ENCODE results near the gene OR2G3. TPM values are rescaled to one million over a fixed set of nuclear protein-coding genes. Genes with fewer than 3 reads are reported as not detected.

The OR2G3 gene
- not detected in 2 replicates for total RNA-seq (2016; rRNA removed; fragmentation: Illumina TruSeq; extraction: Trizol)
- total RNA-seq (2016; cell fraction: cytosol; rRNA removed; fragmentation: Illumina TruSeq; extraction: Trizol; ENCODE audit: low read depth), result not detected in 2 replicates
- total RNA-seq (2016; cell fraction: insoluble cytoplasmic fraction; rRNA removed; fragmentation: Illumina TruSeq; extraction: Trizol), result not detected in 2 replicates
- total RNA-seq (2016; cell fraction: membrane; rRNA removed; fragmentation: Illumina TruSeq; extraction: Trizol), result not detected in 2 replicates
- not detected in 2 replicates for total RNA-seq (2016; cell fraction: nucleus; rRNA removed; fragmentation: Illumina TruSeq; extraction: Trizol)
- not detected in 2 replicates for polyA plus RNA-seq (2011; rRNA removed)
- not detected in 2 replicates for polyA plus RNA-seq (2011; cell fraction: cytosol; rRNA removed)
- polyA plus RNA-seq (2011; cell fraction: nucleus; rRNA removed), result not detected in 2 replicates
- polyA plus RNA-seq (2012), result not detected in 2 replicates
- polyA plus RNA-seq (2016; cell fraction: cytosol; fragmentation: Illumina TruSeq; extraction: Trizol; ENCODE audit: low read depth), result not detected in 2 replicates
- not detected in 2 replicates for polyA plus RNA-seq (2016; cell fraction: insoluble cytoplasmic fraction; fragmentation: Illumina TruSeq; extraction: Trizol; ENCODE audit: low read depth)
- polyA plus RNA-seq (2016; cell fraction: membrane; fragmentation: Illumina TruSeq; extraction: Trizol; ENCODE audit: low read depth), result not detected in 2 replicates
- polyA plus RNA-seq (2016; cell fraction: nucleus; fragmentation: Illumina TruSeq; extraction: Trizol; ENCODE audit: insufficient read depth, low read depth), result not detected in 2 replicates
- polyA minus RNA-seq (2011; rRNA and poly(A)+ RNA removed; ENCODE audit: low replicate concordance), result not detected in 2 replicates
- not detected in 2 replicates for polyA minus RNA-seq (2011; cell fraction: cytosol; rRNA and poly(A)+ RNA removed)
- not detected in 2 replicates for polyA minus RNA-seq (2011; cell fraction: nucleus; rRNA and poly(A)+ RNA removed)
- not detected for Bru-seq, nascent RNA
- not detected for BruChase-seq, experiment 1, labeled RNA remaining after a 6-hour chase
- not detected for BruChase-seq, experiment 2, labeled RNA remaining after a 2-hour chase
- long read RNA-seq, experiment 1, result 0 reads
- long read RNA-seq, experiment 2, result 0 reads

DNA sequence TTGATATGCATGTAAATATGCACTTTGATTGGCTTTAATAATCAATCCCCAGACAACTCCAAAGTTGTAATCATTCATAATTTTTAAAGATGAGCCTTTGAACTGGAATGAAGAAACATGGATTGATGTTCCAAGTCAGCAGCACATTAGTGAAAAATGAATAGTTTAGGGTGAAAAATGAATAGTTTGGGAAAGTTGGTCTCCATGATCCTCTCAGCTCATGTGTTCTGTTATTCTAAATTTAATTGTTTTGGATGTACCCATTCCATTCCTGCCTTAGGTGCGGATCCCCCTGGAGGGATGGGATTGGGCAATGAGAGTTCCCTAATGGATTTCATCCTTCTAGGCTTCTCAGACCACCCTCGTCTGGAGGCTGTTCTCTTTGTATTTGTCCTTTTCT lies at the start of gene OR2G3:
Gene OR2G3, plus strand, starts transcription at position 301 of the 400 bp plus-strand sequence. Its CDS starts 0 bp downstream, at position 301.
- WGBS (ENCODE audit: low lambda C conversion rate), result 3% methylated on average over 2 of the region's 2 CpGs
- ATAC-seq, result no peak
- POLR2A ChIA-PET, result no interaction called here

GRCh38 chr1:247557926-247558674 lies 47.3 kb upstream of the OR2G3 start:
- DNase-seq (ENCODE audit: low spot score) (no peak), ATAC-seq (no peak), FAIRE-seq (no peak)
- H4K20me1 ChIP-seq (ENCODE audit: insufficient read depth, low read length), result no peaks in the 10 kb centered on the region
- ChIA-PET CTCF (ENCODE audit: low intra/inter-chr PET ratio, low total read pairs) (no interaction called here), POLR2A (no interaction called here)
- H3K4me3 ChIP-seq (replicated peaks in 1 of 3; ENCODE audit: insufficient read depth in 1 of 3, low read depth in 2 of 3, low read length in 3 of 3), result no peak overlapping the region
- intact Hi-C loops (cut with micrococcal nuclease; ENCODE audit: unreplicated experiment), result no loop called here
- in situ Hi-C loops (cut with HindIII; ENCODE audit: extremely low pct_ligation_motif_present, low pct_unique_long_range_greater_than_20kb), result no loop called here
- H2AFZ ChIP-seq (ENCODE audit: low read length), result no peak overlapping the region
- BruUV-seq (replicated peaks), result no TSS peak
- H3K4me1 ChIP-seq (ENCODE audit: insufficient read depth, low read length), result no peaks in the 10 kb centered on the region
- 0% methylated on average over 2 of the region's 2 CpGs for WGBS (ENCODE audit: low lambda C conversion rate)
- H3K79me2 ChIP-seq (ENCODE audit: insufficient read depth, low read length), result no peaks in the 10 kb centered on the region
- no peak overlapping the region for H3K9ac ChIP-seq (ENCODE audit: insufficient read depth, low read depth, low read length)
- no peak overlapping the region for H3K27ac ChIP-seq (ENCODE audit: extremely low read length, insufficient read depth, low read length)
- peaks cover 0 to 4% of the 10 kb centered on the region in 2 experiments; a peak in 3 of 5 replicates for H3K27me3 ChIP-seq (ENCODE audit: control insufficient read depth in 1 of 2, insufficient read depth in 2 of 2, low read length in 2 of 2)
- TF ChIP-seq EZH2 (conservative IDR thresholded peaks at IDR 0.05; ENCODE audit: low read depth, low read length) (no peak), MXD3 (CRISPR knock-in tag; IDR thresholded peaks at IDR 0.05) (no peak), REPIN1 (CRISPR knock-in tag; IDR thresholded peaks at IDR 0.05; ENCODE audit: borderline replicate concordance, low read depth) (no peak), TBL1XR1 (IDR thresholded peaks at IDR 0.05; ENCODE audit: borderline replicate concordance, low read length, partially characterized antibody) (no peak), ZNF326 (CRISPR knock-in tag; IDR thresholded peaks at IDR 0.05; ENCODE audit: borderline replicate concordance) (no peak)
- no peak overlapping the region for H3K4me2 ChIP-seq (ENCODE audit: low read depth, low read length)
- no peaks in the 10 kb centered on the region for H3K36me3 ChIP-seq (replicated peaks in 1 of 2; ENCODE audit: control insufficient read depth in 1 of 2, insufficient read depth in 2 of 2, low read length in 2 of 2)
- no peaks in the 10 kb centered on the region for H3K9me3 ChIP-seq (ENCODE audit: low read length)

More for the DNA sequence above, at the start of gene OR2G3:
- H3K27me3 ChIP-seq (ENCODE audit: control insufficient read depth in 1 of 2, insufficient read depth in 2 of 2, low read length in 2 of 2), result no peaks in the 10 kb centered on the region
- no peaks in the 10 kb centered on the region for H3K4me1 ChIP-seq (ENCODE audit: insufficient read depth, low read length)
- CTCF ChIA-PET (ENCODE audit: low intra/inter-chr PET ratio, low total read pairs), result no interaction called here
- FAIRE-seq (no peak), DNase-seq (ENCODE audit: low spot score) (no peak)
- H3K4me2 ChIP-seq (ENCODE audit: low read depth, low read length), result no peak within 1 kb of the TSS
- H3K9ac ChIP-seq (ENCODE audit: insufficient read depth, low read depth, low read length), result no peak within 1 kb of the TSS
- H3K4me3 ChIP-seq (replicated peaks in 1 of 3; ENCODE audit: insufficient read depth in 1 of 3, low read depth in 2 of 3, low read length in 3 of 3), result no peak within 1 kb of the TSS
- intact Hi-C loops (cut with micrococcal nuclease; ENCODE audit: unreplicated experiment), result no loop called here
- no peaks in the 10 kb centered on the region for H3K79me2 ChIP-seq (ENCODE audit: insufficient read depth, low read length)
- no peaks in the 10 kb centered on the region for H3K36me3 ChIP-seq (replicated peaks in 1 of 2; ENCODE audit: control insufficient read depth in 1 of 2, insufficient read depth in 2 of 2, low read length in 2 of 2)
- no TSS peak for BruUV-seq (replicated peaks)
- H4K20me1 ChIP-seq (ENCODE audit: insufficient read depth, low read length), result no peaks in the 10 kb centered on the region
- TF ChIP-seq ZNF10 (CRISPR knock-in tag; IDR thresholded peaks at IDR 0.05; ENCODE audit: borderline replicate concordance, low read depth) (no peak), RAD51 (IDR thresholded peaks at IDR 0.05; ENCODE audit: borderline replicate concordance) (no peak), FOXM1 (CRISPR knock-in tag; IDR thresholded peaks at IDR 0.05) (no peak), ZSCAN31 (CRISPR knock-in tag; IDR thresholded peaks at IDR 0.05; ENCODE audit: low read depth) (no peak), LCORL (IDR thresholded peaks at IDR 0.05) (no peak), LCORL (CRISPR knock-in tag; IDR thresholded peaks at IDR 0.05) (no peak)
- no peak within 1 kb of the TSS for H2AFZ ChIP-seq (ENCODE audit: low read length)
- no peak within 1 kb of the TSS for H3K27ac ChIP-seq (ENCODE audit: extremely low read length, insufficient read depth, low read length)
- H3K9me3 ChIP-seq (ENCODE audit: low read length), result no peaks in the 10 kb centered on the region
- in situ Hi-C loops (cut with HindIII; ENCODE audit: extremely low pct_ligation_motif_present, low pct_unique_long_range_greater_than_20kb), result no loop called here
